ENCODE data around the gene SDF4.
"Not testable (repeated sequence)": the region's sequence is repeated elsewhere in the genome, so short reads cannot be mapped to it uniquely, and the experiment has no call there.

DNA sequence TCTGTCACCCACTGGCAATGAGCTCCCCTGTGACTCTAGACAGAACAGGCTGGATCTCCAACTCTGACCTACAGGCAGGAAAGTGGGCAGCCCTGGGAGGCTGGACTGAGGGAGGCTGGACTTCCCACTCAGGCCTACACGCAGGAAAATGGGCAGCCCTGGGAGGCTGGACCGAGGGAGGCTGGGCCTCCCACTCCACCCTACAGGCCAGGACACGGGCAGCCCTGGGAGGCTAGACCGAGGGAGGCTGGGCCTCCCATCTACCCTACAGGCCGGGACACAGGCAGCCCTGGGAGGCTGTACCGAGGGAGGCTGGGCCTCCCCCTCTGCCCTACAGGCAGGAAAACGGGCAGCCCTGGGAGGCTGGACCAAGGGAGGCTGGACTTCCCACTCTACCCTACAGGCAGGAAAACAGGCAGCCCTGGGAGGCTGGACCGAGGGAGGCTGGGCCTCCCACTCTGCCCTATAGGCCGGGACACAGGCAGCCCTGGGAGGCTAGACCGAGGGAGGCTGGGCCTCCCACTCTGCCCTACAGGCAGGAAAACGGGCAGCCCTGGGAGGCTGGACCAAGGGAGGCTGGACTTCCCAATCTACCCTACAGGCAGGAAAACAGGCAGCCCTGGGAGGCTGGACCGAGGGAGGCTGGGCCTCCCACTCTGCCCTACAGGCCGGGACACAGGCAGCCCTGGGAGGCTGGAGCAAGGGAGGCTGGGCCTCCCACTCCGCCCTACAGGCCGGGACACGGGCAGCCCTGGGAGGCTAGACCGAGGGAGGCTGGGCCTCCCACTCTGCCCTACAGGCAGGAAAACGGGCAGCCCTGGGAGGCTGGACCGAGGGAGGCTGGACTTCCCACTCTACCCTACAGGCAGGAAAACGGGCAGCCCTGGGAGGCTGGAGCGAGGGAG lies 16.5 kb upstream of the SDF4 start:
- not testable (repeated sequence) for TF ChIP-seq ZNF384 (IDR thresholded peaks at IDR 0.05); FOXA1 (IDR thresholded peaks at IDR 0.05); HDGF (IDR thresholded peaks at IDR 0.05; ENCODE audit: borderline replicate concordance); SP1 (IDR thresholded peaks at IDR 0.05); TARDBP (IDR thresholded peaks at IDR 0.05); LEF1 (IDR thresholded peaks at IDR 0.05; ENCODE audit: borderline replicate concordance); FOXK2 (IDR thresholded peaks at IDR 0.05); FOXM1 (IDR thresholded peaks at IDR 0.05; ENCODE audit: borderline replicate concordance); NFRKB (IDR thresholded peaks at IDR 0.05); ELF4 (IDR thresholded peaks at IDR 0.05); L3MBTL2 (conservative IDR thresholded peaks at IDR 0.05)
- TF ChIP-seq, protein P1, sequence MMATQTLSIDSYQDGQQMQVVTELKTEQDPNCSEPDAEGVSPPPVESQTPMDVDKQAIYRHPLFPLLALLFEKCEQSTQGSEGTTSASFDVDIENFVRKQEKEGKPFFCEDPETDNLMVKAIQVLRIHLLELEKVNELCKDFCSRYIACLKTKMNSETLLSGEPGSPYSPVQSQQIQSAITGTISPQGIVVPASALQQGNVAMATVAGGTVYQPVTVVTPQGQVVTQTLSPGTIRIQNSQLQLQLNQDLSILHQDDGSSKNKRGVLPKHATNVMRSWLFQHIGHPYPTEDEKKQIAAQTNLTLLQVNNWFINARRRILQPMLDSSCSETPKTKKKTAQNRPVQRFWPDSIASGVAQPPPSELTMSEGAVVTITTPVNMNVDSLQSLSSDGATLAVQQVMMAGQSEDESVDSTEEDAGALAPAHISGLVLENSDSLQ (IDR thresholded peaks at IDR 0.05): not testable (repeated sequence)
